Neural crest cell (in vitro differentiated cells): Measurements from ENCODE around the gene HENMT1. TPM values are rescaled to one million over a fixed set of nuclear protein-coding genes. Genes with fewer than 3 reads are reported as not detected.
"Not testable (repeated sequence)": the region's sequence is repeated elsewhere in the genome, so short reads cannot be mapped to it uniquely, and the experiment has no call there.

Experiments used
- DNase-seq: peaks from one replicate; pipeline ENCODE4 v3.0.0; 2021; ENCODE audit warnings: low read depth, mixed read lengths, low spot score
- H3K27ac Mint-ChIP-seq: one replicate; pipeline ENCODE4 v1.8.0; 2021; ENCODE audit warnings: mild to moderate bottlenecking, mixed read lengths; ENCODE audit not compliant: unreplicated experiment
- H3K27me3 Mint-ChIP-seq: 2 replicates; pipeline ENCODE4 v1.8.0; 2021; ENCODE audit warnings: low read depth, mild to moderate bottlenecking, mixed read lengths
- H3K36me3 Mint-ChIP-seq: 2 replicates; pipeline ENCODE4 v1.8.0; 2021; ENCODE audit warnings: low read depth, mild to moderate bottlenecking, mixed read lengths
- H3K4me1 Mint-ChIP-seq: 2 replicates; pipeline ENCODE4 v1.8.0; 2021; ENCODE audit warnings: mixed read lengths
- H3K4me3 Mint-ChIP-seq: one replicate; pipeline ENCODE4 v1.8.0; 2021; ENCODE audit warnings: mild to moderate bottlenecking, mixed read lengths
- H3K9me3 Mint-ChIP-seq: 2 replicates; pipeline ENCODE4 v1.8.0; 2021; ENCODE audit warnings: mixed read lengths
- total RNA-seq: library from RNA; stranded (reverse); gene quantifications from 2 replicates; pipeline ENCODE4 v1.2.1, GENCODE V29; 2021
- TF ChIP-seq, protein P1 (sequence below): fragments of 200-600 bp; sonication (generic); conservative IDR thresholded peaks from 2 replicates; pipeline ENCODE4 v1.5.0; 2021; ENCODE audit warnings: antibody characterized with exemption, mild to moderate bottlenecking

Gene HENMT1
- total RNA-seq, 1 donor from 2014 or later: 9.0 TPM

DNA sequence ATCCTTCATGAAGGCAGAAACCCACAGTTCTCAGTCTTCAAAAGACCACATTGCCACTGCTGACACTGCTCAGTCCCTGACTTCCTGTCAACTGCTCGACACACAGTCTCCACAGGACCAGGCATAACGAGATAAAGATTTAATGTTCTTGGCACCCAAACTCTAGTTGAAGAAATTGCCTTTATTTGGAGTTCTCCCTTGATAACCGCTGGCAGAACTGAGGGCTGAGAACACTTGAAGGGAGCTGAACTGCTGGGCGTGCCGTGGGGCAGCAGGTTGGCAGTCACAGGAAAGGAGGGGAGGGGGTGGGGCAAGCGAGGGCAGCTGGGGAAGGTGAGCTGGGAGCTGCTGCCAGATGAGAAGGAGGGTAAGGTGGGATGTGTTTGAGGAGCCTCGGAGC, 15.9 kb downstream of the HENMT1 start:
- Mint-ChIP-seq H3K4me3 (no peak overlapping the region), H3K27ac (no peak overlapping the region), H3K9me3 (peaks cover 5% of the 10 kb centered on the region), H3K27me3 (no peaks in the 10 kb centered on the region), H3K36me3 (peaks cover 3% of the 10 kb centered on the region), H3K4me1 (peaks cover 16% of the 10 kb centered on the region)
- TF ChIP-seq, protein P1, sequence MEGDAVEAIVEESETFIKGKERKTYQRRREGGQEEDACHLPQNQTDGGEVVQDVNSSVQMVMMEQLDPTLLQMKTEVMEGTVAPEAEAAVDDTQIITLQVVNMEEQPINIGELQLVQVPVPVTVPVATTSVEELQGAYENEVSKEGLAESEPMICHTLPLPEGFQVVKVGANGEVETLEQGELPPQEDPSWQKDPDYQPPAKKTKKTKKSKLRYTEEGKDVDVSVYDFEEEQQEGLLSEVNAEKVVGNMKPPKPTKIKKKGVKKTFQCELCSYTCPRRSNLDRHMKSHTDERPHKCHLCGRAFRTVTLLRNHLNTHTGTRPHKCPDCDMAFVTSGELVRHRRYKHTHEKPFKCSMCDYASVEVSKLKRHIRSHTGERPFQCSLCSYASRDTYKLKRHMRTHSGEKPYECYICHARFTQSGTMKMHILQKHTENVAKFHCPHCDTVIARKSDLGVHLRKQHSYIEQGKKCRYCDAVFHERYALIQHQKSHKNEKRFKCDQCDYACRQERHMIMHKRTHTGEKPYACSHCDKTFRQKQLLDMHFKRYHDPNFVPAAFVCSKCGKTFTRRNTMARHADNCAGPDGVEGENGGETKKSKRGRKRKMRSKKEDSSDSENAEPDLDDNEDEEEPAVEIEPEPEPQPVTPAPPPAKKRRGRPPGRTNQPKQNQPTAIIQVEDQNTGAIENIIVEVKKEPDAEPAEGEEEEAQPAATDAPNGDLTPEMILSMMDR: no peak
- DNase-seq: no peak

DNA sequence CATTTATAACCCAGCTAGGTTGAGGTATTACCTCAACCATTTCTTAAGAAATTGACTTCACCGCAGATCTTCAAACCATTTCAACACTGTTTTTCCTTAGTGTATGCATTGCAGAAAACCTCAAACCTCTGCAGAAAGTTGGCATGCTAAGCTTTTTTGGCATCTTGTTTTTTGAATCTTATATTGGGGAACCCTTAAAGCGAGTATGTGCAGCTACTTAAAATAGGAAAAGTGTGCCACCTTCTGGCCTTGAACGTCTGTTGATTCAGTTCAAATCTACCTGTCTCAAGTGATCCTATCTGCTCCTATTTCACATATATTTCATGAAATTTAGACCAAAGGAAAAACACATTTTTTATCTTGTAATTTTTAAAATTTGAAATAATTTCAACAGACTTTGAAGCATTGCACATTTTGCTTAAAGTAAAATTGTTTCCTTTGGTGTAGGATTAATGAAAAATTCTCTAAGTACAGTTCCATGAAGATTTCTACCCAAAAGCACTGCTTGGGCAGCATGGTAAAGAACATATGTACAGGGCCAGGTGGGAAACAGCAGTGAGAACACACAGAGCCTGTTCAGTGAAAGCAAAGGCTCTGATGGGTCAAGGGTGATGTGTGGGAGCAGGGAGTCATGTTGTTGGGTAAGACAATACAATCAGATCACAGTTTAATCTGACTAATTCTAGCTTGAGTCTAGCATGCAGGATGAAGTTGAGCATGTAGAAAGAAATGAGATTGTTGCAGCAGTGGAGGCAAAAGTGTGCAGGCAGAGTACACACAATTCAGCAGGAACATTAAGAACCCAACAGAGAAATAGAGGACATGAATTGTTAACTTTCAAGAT, 17.2 kb downstream of the HENMT1 start:
- no peaks in the 10 kb centered on the region for H3K27me3 Mint-ChIP-seq
- peaks cover 20% of the 10 kb centered on the region for H3K4me1 Mint-ChIP-seq
- no peak overlapping the region for H3K4me3 Mint-ChIP-seq
- peaks cover 10% of the 10 kb centered on the region for H3K9me3 Mint-ChIP-seq
- no peak for DNase-seq
- H3K36me3 Mint-ChIP-seq: peaks cover 10% of the 10 kb centered on the region
- H3K27ac Mint-ChIP-seq: no peak overlapping the region
- TF ChIP-seq, protein P1: peak; percentile 79

DNA sequence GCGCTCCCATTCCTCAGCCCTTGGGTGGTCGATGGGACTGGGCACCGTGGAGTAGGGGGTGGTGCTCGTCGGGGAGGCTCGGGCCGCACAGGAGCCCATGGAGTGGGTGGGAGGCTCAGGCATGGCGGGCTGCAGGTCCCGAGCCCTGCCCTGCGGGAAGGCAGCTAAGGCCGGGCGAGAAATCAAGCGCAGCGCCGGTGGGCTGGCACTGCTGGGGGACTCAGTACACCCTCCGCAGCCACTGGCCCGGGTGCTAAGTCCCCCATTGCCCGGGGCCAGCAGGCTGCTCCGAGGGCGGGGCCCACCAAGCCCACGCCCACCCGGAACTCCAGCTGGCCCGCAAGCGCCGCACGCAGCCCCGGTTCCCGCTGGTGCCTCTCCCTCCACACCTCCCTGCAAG, 20.0 kb downstream of the HENMT1 start:
- not testable (repeated sequence) for H3K4me3 Mint-ChIP-seq, H3K27me3 Mint-ChIP-seq, DNase-seq, H3K27ac Mint-ChIP-seq, H3K36me3 Mint-ChIP-seq
- H3K4me1 Mint-ChIP-seq: peaks cover 11% of the 10 kb centered on the region
- peaks cover 10% of the 10 kb centered on the region for H3K9me3 Mint-ChIP-seq

DNA sequence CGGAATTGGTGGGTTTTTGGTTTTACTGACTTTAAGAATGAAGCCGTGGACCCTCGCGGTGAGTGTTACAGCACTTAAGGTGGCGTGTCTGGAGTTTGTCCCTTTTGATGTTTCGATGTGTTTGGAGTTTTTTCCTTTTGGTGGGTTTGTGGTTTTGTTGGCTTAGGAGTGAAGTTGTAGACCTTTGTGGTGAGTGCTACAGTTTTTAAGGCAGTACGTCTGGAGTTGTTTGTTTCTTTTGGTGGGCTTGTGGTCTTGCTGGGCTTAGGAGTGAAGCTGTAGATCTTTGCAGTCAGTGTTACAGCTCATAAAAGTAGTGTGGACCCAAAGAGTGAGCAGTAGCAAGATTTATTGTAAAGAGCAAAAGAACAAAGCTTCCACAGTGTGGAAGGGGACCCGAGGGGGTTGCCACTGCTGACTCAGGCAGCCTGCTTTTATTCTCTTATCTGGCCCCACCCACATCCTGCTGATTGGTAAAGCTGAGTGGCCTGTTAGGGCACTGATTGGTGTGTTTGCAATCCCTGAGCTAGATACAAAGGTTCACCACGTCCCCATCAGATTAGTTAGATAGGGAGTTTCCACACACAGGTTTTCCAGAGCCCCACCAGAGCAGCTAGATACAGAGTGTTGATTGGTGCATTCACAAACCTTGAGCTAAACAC, 20.9 kb downstream of the HENMT1 start:
- Mint-ChIP-seq H3K36me3 (peaks cover 12% of the 10 kb centered on the region), H3K4me1 (peaks cover 11% of the 10 kb centered on the region), H3K4me3 (no peak overlapping the region), H3K27ac (peak overlapping the region; percentile 73), H3K27me3 (no peaks in the 10 kb centered on the region), H3K9me3 (peaks cover 10% of the 10 kb centered on the region)
- TF ChIP-seq, protein P1: no peak
- no peak for DNase-seq

DNA sequence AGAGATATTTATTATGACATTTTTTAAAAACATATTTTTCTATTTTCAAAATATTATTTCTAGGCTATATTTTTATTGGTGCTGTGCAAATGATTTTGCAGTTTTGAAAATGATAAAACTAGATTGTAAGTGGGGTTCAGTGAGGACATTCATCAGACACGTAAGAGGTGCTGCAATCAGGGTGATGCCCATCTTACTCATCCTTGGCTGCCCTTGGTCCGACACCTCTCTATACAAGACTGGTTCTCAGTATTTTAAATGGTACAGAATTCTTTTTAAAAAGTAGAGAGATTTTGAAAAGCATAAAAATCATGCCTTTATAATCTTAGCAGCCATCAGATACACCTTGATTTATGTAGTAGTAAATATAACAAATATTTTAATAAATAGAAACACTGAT, 24.0 kb downstream of the HENMT1 start:
- H3K36me3 Mint-ChIP-seq: peaks cover 15% of the 10 kb centered on the region

More for the DNA sequence above, 24.0 kb downstream of the HENMT1 start:
- no peak overlapping the region for H3K27ac Mint-ChIP-seq
- no peaks in the 10 kb centered on the region for H3K27me3 Mint-ChIP-seq
- TF ChIP-seq, protein P1: no peak
- no peak overlapping the region for H3K4me3 Mint-ChIP-seq
- DNase-seq: no peak
- peaks cover 10% of the 10 kb centered on the region for H3K9me3 Mint-ChIP-seq
- H3K4me1 Mint-ChIP-seq: peaks cover 8% of the 10 kb centered on the region
